ENCODE measurements around the gene TERB2.
"Not testable (repeated sequence)": the region's sequence is repeated elsewhere in the genome, so short reads cannot be mapped to it uniquely, and the experiment has no call there.

TERB2 gene

GRCh38 chr15:45003731-45004410 lies 47.4 kb downstream of the TERB2 start:
- DNase-seq (ENCODE audit: low read depth): not testable (repeated sequence)

DNA sequence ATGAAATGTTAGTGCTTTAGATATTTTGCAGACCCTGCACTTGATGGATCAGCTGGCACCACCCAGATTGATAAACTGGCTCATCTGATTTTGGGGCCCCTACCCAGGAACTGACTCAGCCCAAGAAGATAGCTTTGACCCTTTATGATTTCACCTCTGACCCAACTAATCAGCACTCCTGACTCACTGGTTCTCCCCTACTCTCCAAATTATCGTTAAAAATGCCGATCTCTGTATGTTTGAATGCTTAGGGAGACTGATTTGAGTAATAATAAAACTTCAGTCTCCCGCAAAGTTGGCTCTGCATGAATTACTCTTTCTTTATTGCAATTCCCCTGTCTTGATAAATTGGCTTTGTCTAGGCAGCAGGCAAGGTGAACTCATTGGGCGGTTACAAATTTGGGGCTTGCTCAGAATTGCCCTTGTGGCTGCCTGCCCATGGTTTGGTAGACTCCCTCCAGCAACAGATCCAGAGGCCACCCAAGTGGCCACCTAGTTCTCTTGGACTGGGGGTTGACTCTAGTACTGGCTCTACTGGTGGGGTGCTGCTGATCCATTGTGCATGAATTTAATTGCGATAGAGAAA lies 48.2 kb downstream of the TERB2 start:
- not testable (repeated sequence) for DNase-seq (ENCODE audit: low read depth)

DNA sequence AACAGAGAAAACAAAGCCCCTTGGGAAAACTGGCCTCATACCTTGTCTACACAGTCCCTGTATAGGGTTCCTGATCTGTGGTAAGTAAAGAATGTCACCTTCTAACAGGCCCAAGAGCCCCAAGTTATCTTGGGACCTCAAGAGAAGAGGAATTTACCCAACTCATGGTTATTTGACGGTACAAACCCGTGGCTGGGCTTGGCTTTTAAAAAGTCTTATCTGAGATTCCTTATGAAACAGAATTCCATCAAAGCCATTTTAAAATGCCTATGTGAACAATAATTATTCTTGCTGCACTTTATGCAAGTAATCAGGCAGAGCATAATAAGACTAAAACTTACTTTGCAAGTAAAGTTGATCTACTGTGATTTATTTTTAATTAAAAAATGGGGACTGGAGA lies 52.6 kb downstream of the TERB2 start:
- no peak for DNase-seq (ENCODE audit: low read depth)

- not testable (repeated sequence) for DNase-seq (ENCODE audit: low read depth)
Observed at GRCh38 chr15:45015114-45015513, 58.6 kb downstream of the TERB2 start.

DNA sequence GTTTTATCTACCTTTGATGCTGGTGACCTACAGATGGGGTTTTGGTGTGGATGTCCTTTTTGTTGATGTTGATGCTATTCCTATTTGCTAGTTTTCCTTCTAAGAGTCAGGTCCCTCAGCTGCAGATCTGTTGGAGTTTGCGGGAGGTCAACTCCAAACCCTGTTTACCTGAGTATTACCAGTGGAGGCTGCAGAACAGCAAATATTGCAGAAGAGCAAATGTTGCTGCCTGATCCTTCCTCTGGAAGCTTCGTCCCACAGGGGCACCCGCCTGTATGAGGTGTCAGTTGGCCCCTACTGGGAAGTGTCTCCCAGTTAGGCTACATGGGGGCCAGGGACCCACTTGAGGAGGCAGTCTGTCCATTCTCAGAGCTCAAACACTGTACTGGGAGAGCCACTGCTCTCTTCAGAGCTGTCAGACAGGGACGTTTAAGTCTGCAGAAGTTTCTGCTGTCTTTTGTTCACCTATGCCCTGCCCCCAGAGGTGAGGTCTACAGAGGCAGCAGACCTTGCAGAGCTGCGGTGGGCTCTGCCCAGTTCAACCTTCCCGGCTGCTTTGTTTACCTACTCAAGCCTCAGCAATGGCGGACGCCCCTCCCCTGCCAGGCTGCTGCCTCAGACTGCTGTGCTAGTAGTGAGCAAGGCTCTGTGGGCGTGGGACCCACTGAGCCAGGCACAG lies 63.9 kb downstream of the TERB2 start:
- not testable (repeated sequence) for DNase-seq (ENCODE audit: low read depth)

DNA sequence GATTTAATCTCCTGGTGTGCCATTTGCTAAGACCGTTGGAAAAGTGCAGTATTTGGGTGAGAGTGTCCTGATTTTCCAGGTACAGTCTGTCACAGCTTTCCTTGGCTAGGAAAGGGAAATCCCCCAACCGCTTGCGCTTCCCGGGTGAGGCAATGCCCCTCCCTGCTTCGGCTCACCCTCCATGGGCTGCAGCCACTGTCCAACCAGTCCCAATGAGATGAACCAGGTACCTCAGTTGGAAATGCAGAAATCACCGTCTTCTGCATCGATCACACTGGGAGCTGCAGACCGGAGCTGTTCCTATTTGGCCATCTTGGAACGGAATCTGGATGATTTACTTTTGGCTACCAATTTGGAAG lies 64.4 kb downstream of the TERB2 start:
- DNase-seq (ENCODE audit: low read depth): not testable (repeated sequence)

DNA sequence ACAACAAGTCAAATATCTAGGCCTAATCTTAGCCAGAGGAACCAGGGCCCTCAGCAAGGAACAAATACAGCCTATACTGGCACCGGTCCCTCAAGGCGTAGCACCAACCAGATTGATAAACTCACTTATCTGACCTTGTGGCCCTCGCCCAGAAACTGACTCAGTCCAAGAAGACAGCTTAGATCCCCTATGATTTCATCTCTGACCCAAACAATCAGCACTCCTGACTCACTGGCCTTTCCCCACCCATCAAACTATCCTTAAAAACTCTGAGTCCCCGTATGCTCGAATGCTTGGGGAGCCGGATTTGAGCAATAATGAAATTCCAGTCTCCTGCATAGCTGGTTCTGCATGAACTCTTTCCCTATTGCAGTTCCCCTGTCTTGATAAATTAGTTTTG lies 64.9 kb downstream of the TERB2 start:
- no peak for DNase-seq (ENCODE audit: low read depth)

DNA sequence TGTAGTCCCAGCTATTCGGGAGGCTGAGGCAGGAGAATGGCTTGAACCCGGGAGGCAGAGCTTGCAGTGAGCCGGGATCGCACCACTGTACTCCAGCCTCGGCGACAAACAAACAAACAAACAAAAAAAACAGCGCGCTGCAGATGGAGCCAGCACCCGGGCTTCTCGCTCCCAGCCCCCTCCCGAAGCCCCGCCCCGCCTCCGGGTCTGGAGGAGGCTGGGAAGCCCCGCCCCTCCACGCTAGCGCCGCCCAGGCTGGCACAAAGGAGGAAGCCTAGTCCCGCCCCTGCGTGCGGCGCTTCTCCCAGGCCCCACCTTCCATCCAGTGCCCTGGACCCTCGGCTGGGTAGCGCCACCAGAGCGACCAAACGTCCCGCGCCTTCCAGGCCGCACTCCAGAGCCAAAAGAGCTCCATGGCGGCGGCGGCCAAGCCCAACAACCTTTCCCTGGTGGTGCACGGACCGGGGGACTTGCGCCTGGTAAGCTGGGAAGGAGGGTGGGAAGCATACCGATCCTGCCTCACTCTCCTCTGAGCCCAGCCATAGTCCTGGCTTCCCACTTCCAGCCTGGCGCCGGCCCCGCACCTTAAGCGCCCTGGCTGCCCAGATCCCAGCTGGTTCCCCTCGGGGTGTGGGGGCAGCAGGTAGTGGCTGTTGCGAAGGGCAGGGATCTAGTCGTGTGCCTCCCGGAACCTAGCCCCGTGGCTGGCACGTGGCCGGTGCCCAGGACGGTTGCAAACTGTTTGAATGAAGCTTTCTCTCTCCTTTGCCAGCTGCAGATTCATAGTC lies 66.6 kb downstream of the TERB2 start, which contains the start of gene SORD:
Gene SORD, plus strand, starts transcription at position 325 of the 788 bp plus-strand sequence. Its CDS starts 89 bp downstream, at position 414.
- DNase-seq (ENCODE audit: low read depth): peak; percentile 83

GRCh38 chr15:45023659-45024225 lies 67.3 kb downstream of the TERB2 start:
- no peak for DNase-seq (ENCODE audit: low read depth)

- not testable (repeated sequence) for DNase-seq (ENCODE audit: low read depth)
Observed at GRCh38 chr15:45024649-45025048, 68.2 kb downstream of the TERB2 start.

GRCh38 chr15:45025627-45026026 lies 69.1 kb downstream of the TERB2 start:
- not testable (repeated sequence) for DNase-seq (ENCODE audit: low read depth)

DNA sequence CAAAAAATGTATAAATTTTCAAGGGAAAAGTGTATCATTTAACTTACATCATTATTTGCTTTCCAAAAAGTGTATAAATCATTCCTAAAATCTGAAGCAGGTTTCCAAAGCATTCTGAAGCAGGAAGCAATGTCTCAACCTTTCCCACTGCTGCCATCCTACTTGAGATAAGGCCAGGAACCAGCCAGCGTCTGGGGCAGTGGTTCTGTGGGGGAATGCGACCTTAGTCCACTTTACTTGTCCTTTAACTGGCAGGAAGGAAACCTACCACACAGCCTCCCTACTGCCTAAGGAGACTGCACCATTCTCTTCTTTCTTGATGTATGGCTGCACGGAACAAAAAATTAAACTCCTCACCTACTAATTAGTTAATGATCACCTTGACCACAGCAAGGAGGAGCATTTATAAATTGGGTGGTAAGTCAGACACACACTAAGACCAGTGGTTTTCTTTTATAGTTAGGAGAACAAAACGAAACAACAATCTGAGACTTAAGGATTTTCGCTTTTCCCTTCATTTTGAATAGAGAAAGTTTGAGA lies 70.2 kb downstream of the TERB2 start:
- DNase-seq (ENCODE audit: low read depth): no peak

DNA sequence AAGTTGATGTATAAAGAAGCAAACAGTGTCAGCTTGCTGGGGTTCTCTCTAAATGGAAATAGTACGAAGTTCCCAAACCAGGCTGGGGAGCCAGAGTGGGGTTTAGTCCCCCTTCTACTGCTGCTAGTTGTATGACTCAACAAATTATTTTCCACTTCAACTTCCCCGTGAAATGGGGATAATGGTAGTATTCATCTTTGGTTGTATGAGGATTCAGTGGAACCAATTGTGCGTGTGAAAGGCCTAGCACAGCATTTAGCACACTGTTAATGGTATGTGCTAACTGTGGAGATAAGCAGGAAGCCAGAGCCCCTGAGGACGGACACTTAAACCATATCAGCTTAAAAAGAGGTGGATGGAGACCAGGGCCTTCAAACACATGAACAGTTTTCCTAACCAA lies 70.7 kb downstream of the TERB2 start:
- no peak for DNase-seq (ENCODE audit: low read depth)
